Measurements from ENCODE around the gene LRP1B.

DNA sequence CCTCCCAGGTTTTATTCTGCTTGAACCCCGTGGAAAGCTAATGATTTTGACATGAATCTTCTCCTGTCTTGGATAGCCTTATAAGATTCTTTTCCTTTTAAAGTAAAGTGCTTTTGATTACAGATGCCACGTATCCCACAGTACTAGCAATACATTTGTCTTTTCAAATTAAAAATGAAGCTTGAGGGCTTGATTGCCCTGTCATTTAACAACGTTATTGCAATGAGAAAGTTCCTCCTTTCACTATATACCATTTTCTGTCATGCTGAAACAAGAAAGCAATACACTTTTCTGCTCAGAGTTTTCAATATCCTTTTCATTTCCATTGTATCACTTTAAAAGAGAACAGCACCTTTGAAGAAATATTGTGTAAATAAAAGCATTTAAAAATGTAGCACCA is 814.7 kb downstream of the LRP1B start:
- no peak for TF ChIP-seq POLR2A (IDR thresholded peaks at IDR 0.05)
- TF ChIP-seq, protein P1, sequence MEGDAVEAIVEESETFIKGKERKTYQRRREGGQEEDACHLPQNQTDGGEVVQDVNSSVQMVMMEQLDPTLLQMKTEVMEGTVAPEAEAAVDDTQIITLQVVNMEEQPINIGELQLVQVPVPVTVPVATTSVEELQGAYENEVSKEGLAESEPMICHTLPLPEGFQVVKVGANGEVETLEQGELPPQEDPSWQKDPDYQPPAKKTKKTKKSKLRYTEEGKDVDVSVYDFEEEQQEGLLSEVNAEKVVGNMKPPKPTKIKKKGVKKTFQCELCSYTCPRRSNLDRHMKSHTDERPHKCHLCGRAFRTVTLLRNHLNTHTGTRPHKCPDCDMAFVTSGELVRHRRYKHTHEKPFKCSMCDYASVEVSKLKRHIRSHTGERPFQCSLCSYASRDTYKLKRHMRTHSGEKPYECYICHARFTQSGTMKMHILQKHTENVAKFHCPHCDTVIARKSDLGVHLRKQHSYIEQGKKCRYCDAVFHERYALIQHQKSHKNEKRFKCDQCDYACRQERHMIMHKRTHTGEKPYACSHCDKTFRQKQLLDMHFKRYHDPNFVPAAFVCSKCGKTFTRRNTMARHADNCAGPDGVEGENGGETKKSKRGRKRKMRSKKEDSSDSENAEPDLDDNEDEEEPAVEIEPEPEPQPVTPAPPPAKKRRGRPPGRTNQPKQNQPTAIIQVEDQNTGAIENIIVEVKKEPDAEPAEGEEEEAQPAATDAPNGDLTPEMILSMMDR (IDR thresholded peaks at IDR 0.05) = no peak
- TF ChIP-seq POLR2AphosphoS5 (IDR thresholded peaks at IDR 0.05) = no peak

Measured in breast epithelium (tissue), 3 donors.